IMR-90 (cell line): Measurements from ENCODE around the gene FOXF1.

Experiments used
- CEBPB ChIP-seq: IDR thresholded peaks from 2 replicates; pipeline ENCODE4 v1.6.1; 2012; ENCODE audit warnings: low read depth, low read length, improper control_type of control experiment
- CHD1 ChIP-seq: IDR thresholded peaks from 2 replicates; pipeline ENCODE4 v1.6.1; 2012; ENCODE audit warnings: low read depth, low read length, improper control_type of control experiment
- CTCF ChIP-seq: conservative IDR thresholded peaks from 2 replicates; pipeline ENCODE4 v1.5.1; 2012; ENCODE audit warnings: mild to moderate bottlenecking, low read depth, low read length, improper control_type of control experiment
- MAZ ChIP-seq: IDR thresholded peaks from 2 replicates; pipeline ENCODE4 v1.6.1; 2012; ENCODE audit warnings: low read depth, mild to moderate bottlenecking, low read length, improper control_type of control experiment, moderate library complexity, borderline replicate concordance
- POLR2A ChIP-seq: IDR thresholded peaks from 2 replicates; pipeline ENCODE4 v1.6.1; 2012; ENCODE audit warnings: mild to moderate bottlenecking, low read depth, low read length
- RAD21 ChIP-seq: IDR thresholded peaks from 2 replicates; pipeline ENCODE4 v1.6.1; 2012; ENCODE audit warnings: low read length, improper control_type of control experiment
- RCOR1 ChIP-seq: IDR thresholded peaks from 2 replicates; pipeline ENCODE4 v1.6.1; 2012; ENCODE audit warnings: mild to moderate bottlenecking, low read length, improper control_type of control experiment; ENCODE audit not compliant: insufficient replicate concordance

GRCh38 chr16:86505185-86505898 is 5.0 kb upstream of the FOXF1 start:
- TF ChIP-seq CTCF (no peak), CEBPB (no peak), RCOR1 (no peak), POLR2A (no peak), RAD21 (no peak), CHD1 (peak; percentile 41; the same call in 1 of the 2 replicates), MAZ (no peak)
